GM21529 (cell line): ENCODE results near the gene KDM7A.

Source experiments
- ATAC-seq: cut with Tn5 transposase; IDR thresholded peaks from one replicate; pipeline ENCODE4 v1.9.1; 2021; ENCODE audit not compliant: unreplicated experiment

The KDM7A gene

DNA sequence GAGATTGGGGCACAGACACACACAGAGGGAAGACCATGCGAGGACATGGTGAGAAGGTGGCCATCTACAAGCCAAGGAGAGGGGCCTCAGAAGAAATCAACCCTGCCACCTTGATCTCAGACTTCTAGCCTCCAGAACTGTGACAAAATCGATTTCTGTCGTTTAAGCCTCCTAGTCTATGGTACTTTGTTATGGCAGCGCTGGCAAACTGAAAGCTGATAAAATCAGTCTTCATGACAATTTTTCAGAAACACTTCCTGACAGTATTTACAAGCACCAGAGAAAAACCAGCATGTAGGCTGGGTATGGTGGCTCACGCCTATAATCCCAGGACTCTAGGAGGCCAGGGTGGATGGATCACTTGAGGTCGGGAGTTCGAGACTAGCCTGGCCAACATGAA is 118.3 kb downstream of the KDM7A start:
- no peak for ATAC-seq

DNA sequence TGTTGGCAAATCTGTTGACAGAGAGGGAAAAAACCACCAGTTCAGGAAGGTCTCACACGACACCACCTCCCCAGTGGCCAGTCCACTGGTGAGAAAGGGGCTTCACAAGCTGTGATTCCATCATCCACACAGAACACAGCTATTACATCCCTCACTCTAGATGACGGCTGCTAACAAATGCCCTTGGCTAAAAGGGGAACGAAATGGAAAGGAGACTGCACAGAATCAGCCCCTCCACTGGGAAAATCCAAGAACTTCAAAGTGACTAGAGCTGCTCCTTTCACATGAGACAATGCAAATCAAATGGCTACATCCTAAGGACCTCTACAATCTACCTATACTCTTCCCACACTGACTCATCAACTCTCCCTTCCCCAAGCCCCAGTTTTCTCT is 119.6 kb downstream of the KDM7A start:
- ATAC-seq = no peak

DNA sequence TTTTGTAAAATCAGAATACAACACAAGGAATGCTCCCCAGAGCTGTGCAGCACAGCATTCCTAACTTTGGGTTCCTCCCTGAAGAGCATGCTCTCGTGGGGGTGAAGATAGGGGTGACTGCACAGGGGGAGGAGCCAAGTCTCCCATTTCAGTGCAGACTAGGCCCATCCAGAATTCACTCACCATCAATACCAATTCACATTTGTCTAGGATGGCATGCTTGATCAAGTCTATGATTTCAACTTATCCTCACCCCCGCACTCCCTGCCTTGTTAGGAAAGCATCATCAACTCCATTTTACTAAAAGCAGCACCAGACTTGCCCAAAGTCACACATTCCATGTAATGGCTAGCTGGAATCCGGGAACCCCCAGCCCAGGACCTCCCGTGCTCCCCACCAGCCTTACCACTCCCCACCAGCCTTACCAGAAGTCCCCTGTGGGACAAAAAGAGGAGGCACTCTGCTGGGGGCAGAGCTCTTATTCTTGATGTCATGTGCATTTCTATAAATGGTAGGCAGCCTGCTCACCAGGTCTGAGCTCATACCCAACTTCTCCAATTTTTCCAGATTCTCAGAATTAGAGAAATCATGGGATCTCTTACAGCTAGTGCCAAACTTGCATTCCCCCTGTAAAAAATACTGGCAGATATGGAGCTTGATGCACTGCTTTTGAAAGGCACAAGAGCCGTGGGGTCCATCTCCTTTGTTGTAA is 120.2 kb downstream of the KDM7A start:
- no peak for ATAC-seq

DNA sequence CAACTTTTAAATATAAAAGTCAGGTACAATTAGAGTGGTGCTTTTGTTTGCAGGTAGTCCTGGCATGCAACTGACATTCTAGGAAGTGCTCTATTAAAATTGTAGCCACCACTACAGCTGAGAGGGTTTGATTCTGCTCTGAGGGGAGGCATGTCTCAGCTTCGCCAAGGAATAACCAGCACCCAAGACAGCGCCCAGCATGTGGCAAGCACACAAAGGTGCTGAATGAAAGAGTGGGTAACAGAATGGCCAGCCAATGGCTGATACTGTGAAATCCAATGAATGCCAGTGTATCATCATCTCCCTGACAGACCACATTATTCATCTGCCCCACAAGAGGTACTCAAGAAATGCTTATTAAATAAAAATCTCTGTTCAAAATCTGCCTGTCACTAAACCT is 121.0 kb downstream of the KDM7A start:
- no peak for ATAC-seq

DNA sequence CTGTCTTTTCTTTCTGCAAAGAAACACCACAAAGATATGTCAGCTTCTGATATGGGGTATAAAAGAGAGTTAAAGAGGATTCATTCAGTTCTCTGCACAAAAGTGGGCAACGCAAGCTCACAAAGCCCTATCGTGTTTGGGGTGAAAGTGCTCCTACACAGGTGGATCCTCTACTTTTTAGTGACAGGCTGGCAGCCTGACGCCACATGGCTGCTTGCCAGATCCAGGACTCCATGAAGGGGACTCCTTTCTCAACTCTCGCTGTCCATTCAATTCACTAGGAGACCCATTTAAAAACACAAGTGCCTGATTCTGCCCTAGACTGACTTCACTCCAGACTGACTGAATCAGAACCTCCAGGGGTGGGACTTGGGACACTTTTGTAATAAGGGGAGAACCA is 122.0 kb downstream of the KDM7A start:
- no peak for ATAC-seq

DNA sequence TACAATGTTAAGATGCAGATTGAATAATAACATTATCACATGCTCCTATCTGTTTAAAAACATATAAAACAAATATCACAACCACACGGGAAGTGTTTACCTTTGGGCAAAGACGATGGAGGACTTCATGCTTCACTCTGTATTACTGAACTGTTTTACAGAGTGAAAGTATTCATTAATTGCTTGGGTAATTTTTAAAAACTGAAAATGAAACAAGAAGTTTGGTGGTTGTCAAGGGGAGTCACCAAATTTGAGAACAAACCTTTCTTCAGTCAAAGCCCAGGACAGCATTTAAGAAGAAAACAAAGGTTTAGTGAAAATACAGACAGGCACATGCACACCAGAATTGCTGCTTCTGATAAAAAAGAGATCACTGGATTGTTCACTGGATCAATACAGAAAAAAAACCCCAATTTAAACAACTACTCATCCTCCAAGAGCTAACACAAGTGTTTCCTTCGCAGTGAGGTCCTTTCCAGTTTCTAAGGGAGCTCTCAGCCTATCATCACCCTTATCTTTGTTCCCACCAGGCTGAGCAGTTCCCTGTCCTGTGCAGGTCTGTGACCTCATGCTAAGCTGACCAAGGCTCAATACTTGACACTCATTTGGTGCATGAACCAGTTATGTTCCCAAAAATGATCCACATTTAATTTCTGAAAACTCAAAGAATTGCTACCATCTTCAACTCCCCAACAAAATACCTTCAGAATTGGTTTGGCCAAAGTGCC is 122.8 kb downstream of the KDM7A start:
- ATAC-seq = peak; percentile 91

DNA sequence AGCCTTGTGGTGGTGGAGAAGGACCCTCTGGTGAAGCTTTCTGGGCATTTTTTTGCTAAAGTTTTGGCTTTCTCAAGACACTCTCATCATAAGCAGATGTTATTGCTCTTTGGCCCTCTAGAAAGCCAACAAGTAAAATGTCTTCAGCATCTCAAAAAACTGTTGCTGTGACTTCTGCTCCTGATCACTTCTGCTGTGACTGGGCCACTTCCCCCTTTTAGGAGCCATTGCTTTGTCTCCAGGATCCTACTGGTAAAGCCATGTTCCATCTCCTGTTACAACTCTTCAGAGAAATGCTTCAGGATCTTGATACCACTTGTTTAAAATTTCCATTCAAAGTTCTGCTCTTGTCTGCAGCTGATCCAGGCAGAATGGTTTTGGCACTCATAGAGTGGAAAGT is 125.0 kb downstream of the KDM7A start:
- ATAC-seq = no peak

DNA sequence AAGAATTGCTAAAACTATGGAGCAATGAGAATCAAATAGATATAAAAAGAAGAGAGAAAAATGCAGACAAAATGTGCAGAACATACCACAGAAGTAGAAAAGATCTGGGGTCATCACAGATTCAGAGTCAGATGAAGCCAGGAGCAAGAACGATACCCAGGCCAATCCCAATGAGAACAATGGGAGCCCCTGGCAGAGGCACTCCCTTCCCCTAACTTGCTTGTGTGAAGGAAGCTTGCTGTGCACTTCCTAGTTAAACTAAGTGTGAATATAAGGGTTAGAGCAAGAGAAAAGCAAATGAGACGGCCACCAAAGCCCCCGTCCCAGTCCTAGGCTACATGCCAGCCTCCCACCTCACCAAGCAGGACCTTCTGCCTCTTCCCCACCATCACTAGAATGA is 126.7 kb downstream of the KDM7A start:
- no peak for ATAC-seq

DNA sequence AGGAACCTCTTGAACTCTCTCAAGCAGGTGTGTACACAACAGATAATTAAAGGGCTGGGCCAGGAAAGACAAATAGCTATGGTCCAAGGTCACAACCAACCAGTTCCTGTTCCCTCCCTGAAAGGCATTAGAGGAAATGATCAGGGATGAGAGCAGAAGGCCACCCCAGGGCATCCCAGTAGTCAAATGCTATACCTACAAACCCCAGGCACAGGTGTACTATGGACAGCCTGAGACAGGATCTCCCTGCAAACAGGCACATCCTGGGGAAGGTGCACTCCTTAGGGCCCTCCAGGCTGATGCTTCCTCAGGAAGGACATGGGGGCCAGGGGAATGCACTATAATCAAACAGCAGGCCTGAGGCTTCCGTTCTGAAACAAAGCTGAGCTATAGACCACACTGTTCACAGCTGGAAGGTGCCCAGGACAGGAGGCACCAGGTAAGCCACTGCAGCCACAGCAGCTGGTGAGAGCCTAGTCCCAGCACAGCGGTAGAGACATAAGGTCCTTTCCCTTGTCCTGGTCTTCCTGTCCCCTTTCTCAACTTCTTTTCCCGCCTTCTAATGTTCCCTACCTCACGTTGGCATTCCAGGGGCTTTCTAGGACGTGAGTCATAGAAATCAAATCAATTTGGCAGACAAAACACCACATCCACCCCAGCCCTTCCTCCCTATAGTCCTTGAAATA is 127.3 kb downstream of the KDM7A start:
- no peak for ATAC-seq

DNA sequence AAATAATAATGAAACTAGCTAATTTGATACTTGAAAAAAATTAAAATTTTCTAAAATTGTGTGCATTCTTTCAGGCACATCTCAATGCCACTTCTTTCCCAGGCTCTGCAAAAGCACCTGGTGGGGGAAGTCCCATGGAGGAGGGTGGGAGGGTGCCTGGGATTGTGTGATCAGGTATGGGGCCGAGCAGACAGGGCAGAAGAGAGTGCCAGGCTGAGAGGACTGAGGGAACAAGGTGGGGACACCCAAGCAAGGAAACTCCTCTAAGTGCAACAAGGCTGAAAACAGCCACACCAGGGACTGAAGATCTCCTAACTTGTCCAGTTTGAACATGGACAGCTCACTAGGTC is 127.8 kb downstream of the KDM7A start:
- ATAC-seq = no peak

DNA sequence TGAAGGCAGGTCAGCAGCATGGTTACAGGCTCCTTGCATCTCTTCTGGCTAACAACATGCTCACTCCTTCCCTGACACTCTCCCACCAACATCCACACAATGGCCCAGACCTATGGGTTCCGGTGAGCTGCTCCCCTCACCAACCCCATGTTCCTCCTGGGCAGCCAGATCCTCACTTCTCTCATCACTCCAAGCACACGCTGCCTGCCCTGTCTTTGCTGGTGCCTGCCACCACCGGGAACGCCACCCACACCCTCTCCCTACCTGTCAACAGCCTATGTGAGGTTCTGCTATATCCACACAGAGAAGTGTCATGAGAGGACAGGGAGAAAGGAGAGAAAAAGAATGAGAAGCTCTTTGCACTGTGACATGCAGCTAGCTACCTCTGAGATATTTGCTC is 128.6 kb downstream of the KDM7A start:
- ATAC-seq = no peak

DNA sequence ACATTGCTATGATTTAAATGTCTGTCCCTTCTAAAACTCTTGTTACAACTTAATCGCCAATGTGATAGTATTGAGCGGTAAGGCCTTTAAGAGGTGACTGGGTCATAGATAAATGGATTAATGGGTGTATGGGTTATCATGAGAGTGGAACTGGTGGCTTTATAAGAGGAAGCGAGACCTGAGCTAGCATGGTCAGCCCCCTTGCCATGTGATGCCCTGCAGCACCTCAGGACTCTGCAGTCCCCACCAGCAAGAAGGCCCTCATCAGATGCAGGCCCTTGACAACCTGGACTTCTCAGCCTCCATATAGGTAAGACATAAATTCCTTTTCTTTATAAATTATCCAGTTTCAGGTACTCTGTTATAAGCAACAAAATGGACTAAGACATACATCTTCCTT is 129.6 kb downstream of the KDM7A start:
- no peak for ATAC-seq

DNA sequence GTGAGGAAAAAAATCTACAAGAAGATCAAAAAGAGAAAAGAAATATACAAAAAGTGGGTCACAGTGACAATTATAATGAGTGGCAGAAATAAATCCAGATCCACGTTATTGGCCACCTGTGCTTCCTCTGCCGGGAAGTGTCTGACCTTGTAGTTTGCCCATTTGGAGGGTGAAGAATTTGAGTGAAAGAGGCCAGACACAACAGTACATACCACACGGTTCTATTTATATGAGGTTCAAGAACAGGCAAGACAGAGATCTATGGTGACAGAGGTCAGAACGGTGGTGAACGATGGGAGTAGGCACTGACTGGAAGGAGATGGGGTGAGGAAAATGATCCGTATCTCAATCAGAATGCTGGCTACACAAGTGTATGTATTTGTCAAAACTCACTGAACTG is 131.1 kb downstream of the KDM7A start:
- ATAC-seq = no peak

DNA sequence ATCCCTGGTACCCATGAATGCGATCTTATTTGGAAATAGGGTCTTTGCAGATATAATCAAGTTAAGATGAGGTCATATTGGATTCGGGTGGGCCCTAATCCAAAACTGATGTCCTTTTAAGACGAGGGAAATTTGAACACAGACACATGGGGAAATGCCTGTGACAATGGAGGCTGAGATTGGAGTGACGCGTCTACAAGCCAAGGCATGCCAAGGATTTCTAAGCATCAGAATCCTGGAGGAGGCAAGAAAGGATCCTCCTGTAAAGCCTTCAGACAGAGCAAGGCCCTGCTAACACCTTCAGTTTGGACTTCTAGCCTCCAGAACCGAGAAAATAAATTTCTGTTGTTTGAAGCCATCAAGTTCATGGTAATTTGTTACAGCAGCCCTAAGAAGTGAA is 132.5 kb downstream of the KDM7A start:
- ATAC-seq = no peak

DNA sequence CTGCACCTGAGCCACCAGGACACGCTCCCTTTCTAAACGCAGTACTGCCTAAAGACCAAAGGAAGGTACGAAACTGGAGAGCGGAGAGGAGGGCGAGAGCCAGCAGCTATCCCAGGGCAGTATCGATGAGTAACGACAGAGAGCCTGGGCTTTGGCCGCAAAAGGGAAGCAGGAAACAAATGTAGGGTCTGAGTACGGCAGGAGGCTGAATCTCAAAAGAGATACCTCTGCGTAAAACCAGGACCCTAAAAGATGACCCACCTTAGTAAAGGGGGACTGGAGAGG is 134.5 kb downstream of the KDM7A start:
- ATAC-seq = no peak

DNA sequence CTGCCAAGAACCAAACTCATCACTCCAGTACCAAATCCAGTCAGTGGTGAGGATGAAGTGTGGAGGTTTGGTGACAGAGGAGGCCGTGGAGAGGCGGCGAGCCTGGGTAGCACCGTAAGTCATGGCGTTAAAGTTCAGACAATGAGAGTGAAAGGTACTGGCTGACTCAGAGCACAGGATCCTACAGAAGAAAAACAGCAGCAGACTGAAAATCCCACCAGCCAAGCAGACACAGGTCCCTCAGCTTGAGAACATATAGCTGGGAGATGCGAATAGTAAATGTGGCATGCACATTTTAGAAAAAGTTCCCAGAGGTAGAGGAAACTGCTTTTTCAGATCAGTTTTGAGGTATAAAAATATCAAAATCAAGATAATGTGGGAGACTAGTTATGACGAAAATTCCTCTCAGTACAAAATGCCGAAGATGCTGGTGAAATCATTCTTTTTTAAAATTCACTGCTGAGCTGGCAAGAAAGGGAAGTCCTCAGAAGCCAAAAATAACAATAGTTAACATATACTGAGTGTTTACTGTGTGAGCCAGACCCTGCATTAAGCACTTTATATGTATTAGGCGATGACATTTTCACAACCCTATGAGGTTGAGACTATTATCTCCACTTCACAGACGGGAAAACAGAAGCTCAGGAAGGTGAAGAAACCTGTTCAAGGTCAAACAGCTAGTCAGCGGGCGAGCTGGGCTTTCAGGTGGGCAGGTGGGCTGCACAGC is 135.0 kb downstream of the KDM7A start:
- ATAC-seq = no peak

DNA sequence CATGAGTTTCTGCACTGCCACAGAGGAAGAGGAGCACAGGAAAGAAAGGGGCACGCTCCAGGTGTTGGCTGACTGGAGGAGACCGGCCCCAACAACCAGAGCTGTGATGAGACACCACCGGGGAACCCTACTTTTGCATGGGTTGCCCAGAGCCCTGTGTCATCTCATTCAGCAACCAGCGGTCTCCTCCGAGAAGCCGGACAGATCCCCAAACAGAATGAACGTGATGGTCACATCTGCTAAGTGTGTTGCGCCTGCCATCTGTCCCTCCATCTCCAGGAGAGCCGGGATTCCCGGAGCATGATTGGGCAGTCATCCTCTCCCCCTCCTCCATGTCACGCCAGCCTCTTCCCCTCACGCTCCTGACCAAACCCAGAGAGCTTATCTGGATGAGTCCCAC is 136.9 kb downstream of the KDM7A start:
- ATAC-seq = no peak

DNA sequence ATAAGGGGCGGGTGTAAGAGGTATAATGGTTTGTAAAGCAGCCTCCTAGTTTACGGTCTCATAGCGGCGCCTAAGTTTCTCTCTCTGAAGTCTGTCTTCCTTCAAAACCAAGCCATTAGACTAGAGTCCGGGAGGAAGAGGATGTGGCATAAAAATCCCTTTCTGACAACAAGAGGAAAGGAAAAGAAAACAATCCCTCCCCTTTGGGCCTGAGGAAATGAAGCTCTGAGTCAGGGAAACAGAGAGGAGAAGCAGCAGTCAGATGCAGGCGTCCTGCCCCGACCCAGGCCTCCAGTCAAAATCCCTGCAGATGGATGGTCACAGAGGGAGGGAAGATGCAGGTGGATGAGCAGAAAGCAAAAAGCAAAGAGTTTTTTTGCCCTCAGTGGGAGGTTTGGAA is 137.7 kb downstream of the KDM7A start:
- no peak for ATAC-seq

DNA sequence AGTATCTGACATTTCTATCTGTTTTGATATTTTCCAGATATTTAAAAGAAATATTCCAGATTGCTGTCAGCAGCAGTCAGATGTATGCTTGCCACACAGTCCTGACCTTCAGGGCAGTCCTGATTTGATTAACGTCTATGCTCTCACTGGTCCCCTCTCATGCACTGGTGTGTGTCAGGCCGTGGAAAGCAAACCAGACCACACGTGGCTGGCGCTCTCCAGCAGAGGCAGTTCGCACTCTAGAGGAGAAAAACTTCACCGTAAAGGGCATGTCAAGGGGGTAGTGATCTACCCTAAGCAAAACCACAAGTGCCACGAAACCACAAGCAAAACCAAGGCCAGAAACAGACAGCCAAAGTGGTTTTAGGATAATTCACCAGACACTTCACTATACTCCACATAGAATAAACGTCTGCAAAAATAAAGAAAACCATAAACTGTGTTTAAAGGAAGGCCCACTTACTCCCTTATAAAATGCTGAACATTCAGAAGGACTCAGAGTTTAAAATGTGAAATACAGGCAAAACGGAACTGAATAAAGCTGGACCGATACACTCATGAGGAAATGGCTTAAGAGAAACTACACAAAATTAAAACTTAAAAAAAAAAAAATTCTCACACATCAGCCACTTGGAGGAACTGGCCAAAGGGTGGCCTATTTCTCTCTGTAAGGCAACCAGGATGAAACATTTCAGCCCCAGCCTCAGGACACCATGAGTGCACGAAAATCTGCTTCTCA is 140.4 kb downstream of the KDM7A start:
- ATAC-seq = peak; percentile 73

DNA sequence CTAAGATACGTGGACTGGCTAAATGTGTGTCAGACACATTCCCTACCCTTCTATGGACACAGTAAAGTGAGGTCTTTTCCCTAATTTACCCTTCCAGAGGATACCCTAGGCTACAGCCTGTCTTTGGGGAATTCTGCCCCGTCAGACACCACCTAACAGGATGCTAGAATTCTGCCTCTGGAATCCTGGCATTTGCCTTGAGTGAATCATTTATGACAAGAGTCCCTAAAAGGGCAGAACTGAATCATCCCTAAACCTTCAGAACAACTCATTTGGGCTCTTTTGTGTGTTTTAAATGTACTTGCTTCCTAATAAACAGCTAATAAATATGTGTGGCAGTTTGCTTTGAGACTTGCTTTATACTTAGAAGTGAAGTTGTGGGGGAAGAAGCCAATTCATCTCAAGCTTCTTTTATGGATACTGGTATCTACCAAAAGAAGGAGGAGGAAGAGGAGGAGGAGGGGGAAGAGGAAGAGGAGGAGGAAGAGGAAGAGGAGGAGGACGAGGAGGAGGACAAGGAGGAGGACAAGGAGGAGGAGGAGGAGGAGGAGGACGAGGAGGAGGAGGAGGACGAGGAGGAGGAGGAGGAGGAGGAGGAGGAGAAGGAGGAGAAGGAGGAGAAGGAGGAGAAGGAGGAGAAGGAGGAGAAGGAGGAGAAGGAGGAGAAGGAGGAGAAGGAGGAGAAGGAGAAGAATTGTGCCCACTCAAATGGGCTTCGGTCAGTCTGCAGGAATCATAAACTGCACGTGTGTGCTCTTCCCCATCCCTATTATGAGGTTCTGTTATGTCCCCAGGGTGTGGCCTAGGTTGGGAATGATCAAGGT is 141.2 kb downstream of the KDM7A start:
- no peak for ATAC-seq
